IMR-90 (cell line): Measurements from ENCODE around the gene AP2B1.

Experiments
- CEBPB ChIP-seq: IDR thresholded peaks from 2 replicates; pipeline ENCODE4 v1.6.1; 2012; ENCODE audit warnings: low read depth, low read length, improper control_type of control experiment
- CHD1 ChIP-seq: IDR thresholded peaks from 2 replicates; pipeline ENCODE4 v1.6.1; 2012; ENCODE audit warnings: low read depth, low read length, improper control_type of control experiment
- CTCF ChIP-seq: conservative IDR thresholded peaks from 2 replicates; pipeline ENCODE4 v1.5.1; 2012; ENCODE audit warnings: mild to moderate bottlenecking, low read depth, low read length, improper control_type of control experiment
- MXI1 ChIP-seq: IDR thresholded peaks from 2 replicates; pipeline ENCODE4 v1.6.1; 2012; ENCODE audit warnings: low read depth, mild to moderate bottlenecking, low read length, moderate library complexity, borderline replicate concordance
- RCOR1 ChIP-seq: IDR thresholded peaks from 2 replicates; pipeline ENCODE4 v1.6.1; 2012; ENCODE audit warnings: mild to moderate bottlenecking, low read length, improper control_type of control experiment; ENCODE audit not compliant: insufficient replicate concordance
- SMC3 ChIP-seq: fragments of 150-350 bp; IDR thresholded peaks from 2 replicates; pipeline ENCODE4 v1.6.1; 2016; ENCODE audit warnings: low read depth, mild to moderate bottlenecking, antibody characterized with exemption, low read length, moderate library complexity

- no peak for TF ChIP-seq CTCF
- no peak for TF ChIP-seq CHD1
- no peak for TF ChIP-seq CEBPB
- no peak for TF ChIP-seq RCOR1
- no peak for TF ChIP-seq MXI1
- no peak for TF ChIP-seq SMC3
Measured at GRCh38 chr17:35627417-35627816, 40.3 kb downstream of the AP2B1 start.
